Epithelial cell of esophagus (primary cell): Measurements from ENCODE around the gene NDE1.
"Not testable (repeated sequence)": the region's sequence is repeated elsewhere in the genome, so short reads cannot be mapped to it uniquely, and the experiment has no call there.

Experiments
- DNase-seq: peaks from one replicate; pipeline ENCODE4 v3.0.0; 2010; ENCODE audit warnings: low read depth
- H3K4me3 ChIP-seq: 2 replicates; pipeline ENCODE4 v1.5.1; 2011; ENCODE audit warnings: mild to moderate bottlenecking, low read length, control low read depth
- TF ChIP-seq, protein P1 (sequence below): IDR thresholded peaks from 2 replicates; pipeline ENCODE4 v1.5.1; 2011; ENCODE audit warnings: low read depth, mild to moderate bottlenecking, low read length, control low read depth, inconsistent platforms; ENCODE audit not compliant: insufficient read depth; ENCODE audit errors: missing control alignments

Gene NDE1

DNA sequence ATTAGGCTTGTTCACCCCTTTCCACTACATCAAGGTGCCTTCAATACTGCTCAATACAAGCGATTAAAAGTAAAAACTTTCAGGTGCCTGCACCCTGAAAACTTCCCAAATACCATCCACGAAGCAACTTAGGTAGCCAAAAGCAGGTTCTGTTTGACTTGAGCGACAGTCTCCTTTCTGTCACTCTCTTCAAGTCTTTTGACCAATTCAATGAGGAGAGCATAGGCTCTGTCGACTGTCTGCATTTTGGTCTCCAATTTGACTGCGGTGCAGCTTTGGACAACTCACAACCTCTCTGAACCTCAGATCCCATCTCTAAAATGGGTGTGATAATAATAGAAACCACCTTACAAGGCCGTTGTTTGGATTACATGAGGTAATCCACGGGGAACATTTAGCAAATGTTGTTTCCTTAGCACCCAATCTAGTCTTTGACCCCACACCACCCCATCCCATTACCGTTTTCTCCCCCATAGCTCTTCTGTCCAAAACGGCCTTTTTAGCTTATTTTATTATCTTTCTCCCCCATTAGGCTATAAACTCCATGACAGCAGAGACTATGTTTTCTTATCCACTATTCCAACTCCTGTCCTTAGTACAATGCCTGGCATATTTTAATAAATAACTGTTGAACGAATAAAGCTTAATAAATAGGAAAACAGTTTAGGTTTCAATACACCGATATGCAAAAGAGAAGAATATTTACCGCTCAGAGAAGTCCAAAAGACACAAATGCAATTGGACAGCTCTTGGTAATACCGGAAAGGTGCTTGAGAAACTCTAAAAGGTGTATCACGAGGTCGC lies 8.1 kb upstream of the NDE1 start:
- DNase-seq, result no peak
- H3K4me3 ChIP-seq, result peak overlapping the region; percentile 82
- TF ChIP-seq, protein P1, sequence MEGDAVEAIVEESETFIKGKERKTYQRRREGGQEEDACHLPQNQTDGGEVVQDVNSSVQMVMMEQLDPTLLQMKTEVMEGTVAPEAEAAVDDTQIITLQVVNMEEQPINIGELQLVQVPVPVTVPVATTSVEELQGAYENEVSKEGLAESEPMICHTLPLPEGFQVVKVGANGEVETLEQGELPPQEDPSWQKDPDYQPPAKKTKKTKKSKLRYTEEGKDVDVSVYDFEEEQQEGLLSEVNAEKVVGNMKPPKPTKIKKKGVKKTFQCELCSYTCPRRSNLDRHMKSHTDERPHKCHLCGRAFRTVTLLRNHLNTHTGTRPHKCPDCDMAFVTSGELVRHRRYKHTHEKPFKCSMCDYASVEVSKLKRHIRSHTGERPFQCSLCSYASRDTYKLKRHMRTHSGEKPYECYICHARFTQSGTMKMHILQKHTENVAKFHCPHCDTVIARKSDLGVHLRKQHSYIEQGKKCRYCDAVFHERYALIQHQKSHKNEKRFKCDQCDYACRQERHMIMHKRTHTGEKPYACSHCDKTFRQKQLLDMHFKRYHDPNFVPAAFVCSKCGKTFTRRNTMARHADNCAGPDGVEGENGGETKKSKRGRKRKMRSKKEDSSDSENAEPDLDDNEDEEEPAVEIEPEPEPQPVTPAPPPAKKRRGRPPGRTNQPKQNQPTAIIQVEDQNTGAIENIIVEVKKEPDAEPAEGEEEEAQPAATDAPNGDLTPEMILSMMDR, result no peak

DNA sequence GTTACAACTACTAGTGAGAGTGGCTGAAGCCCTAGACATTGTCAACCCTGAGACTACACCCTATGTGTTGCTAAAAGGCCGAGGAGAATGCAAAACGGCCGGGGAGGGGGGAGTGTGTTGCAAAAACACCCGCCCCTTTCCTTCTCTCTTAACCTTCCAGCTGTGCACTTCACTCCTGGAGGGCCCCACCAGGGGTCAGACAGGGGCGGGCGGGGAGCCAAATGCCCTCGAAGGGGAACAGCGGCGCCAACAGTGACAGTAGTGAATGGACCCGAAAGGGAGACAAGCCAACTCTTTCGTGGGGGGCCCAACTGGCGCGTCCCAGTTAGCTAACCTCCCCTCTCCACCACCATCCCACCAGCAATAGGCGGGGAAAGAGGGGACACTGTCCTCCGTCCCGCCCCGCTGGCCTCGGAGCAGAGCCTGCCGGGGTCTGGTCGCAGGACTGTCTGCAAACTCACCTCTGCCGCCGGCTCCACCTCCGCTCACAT lies 7.4 kb upstream of the NDE1 start:
- H3K4me3 ChIP-seq, result peak overlapping the region; percentile 82
- TF ChIP-seq, protein P1, result peak; percentile 11
- peak; percentile 77 for DNase-seq

DNA sequence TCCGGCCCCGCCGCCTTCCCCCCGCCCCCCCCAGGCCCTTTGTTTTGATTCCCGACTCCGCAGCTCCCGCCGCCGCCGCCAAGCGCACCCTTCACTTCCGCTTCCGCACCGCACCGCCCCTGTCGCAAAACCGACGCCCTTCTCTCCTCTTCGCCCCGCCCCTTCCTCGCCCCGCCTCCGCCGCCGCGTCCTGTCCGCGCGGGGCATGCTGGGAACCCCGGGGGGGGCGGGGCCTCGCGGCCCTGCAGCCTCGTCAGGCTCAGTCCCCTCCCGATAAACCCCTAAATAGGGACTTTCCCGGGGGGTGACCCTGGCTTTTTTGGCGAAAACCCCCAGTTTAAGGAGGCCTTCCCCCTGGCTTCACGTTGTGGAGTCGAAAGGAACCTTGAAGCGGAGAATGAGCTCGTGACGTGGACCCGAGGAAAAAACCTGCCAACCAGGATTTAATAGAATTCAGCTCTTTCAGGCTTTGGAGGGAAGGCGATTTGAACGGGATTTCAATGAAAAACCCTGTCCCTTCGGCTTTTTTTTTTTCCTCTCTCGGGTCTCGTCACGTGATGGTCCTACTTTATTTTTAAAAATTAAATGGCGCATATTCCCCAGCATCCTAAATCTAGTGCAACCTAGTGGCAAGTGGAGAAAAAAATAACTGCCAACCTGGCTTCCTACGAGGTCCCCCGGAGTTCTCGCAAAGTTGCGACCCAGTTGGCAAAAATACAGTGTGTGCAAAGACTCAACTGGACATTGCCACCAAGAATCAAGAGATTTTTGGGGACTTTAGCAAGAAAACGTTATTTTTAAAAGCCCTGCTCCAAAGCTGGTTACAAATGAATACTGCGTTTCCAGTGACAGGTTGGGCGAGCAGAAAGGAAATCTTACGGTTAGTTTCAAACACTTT lies 6.7 kb upstream of the NDE1 start, which contains the start of gene MARF1:
Gene MARF1, minus strand, starts transcription at position 107 of the 898 bp plus-strand sequence. CDS start 3,921 bp downstream, outside the sequence.
- DNase-seq, result peak; percentile 98
- TF ChIP-seq, protein P1, result peak; percentile 42
- H3K4me3 ChIP-seq, result peak within 1 kb of the TSS; percentile 87

DNA sequence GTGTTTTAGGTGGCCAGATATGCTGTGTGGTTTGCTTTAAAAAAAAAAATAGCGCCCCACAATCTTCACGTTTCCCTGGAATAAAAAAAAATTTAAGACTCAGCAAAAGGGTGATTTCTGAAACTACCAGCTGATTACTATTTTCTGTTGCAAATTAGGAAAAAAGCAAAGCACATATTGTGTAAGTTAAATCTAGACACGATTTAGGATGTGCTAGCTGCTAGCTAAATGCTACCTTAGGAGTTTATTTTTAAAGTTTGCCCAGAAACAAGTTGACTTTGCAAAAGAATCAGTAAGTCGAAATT lies 6.1 kb upstream of the NDE1 start:
- TF ChIP-seq, protein P1, result no peak
- no peak for DNase-seq

DNA sequence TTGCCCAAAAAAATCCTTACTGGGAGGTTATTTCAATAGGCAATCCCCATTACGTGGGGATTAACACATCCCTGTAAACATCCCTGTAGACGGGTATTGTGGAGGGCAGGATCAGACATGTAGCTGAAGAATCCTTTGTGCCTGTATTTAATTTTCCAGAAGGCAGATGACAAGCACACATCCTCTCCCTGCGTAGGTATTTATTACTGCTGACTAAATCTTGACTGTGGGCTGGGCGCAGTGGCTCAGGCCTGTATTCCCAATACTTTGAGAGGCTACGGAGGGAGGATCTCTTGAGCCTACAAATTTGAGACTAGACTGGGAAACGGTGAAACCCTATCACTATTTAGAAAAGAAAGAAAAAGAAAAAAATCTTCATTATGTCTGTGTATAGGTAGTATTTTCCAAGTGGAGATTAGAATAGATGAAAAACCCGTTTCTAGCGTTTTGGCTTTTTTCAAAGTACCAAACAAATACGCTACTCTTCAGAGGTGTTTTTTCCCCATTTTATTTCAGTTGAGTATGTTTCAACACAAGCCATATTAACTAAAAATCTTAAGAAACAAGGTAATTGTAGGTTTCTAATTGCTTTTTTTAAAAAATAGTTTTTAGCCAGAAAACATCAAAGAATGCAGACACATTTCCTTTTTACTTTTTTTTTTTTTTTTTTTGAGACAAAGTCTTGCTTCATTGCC lies 5.6 kb upstream of the NDE1 start:
- TF ChIP-seq, protein P1, result no peak
- peak; percentile 97 for DNase-seq
- H3K4me3 ChIP-seq, result peak overlapping the region; percentile 87

More for the DNA sequence above, 6.1 kb upstream of the NDE1 start:
- H3K4me3 ChIP-seq, result peak overlapping the region; percentile 87

DNA sequence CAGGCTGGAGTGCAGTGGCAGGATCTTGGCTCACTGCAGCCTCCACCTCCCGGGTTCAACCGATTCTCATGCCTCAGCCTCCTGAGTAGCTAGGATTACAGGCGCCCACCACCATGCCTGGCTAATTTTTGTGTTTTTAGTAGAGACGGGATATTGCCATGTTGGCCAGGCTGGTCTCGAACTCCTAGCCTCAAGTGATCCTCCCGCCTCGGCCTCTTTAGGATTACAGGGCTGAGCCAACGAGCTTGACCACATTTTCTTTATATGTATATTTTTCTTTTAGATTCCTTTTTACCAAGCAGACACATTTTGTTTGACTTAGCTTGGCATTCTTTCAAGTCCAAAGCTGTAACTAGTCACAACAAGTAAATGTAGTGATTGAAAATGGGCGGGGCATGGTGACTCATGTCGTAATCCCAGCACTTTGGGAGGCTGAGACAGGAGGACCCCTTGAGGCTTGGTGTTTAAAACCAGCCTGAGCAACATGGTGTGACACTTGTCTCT lies 5.0 kb upstream of the NDE1 start:
- TF ChIP-seq, protein P1, result peak; percentile 31
- peak; percentile 98 for DNase-seq
- not testable (repeated sequence) for H3K4me3 ChIP-seq

DNA sequence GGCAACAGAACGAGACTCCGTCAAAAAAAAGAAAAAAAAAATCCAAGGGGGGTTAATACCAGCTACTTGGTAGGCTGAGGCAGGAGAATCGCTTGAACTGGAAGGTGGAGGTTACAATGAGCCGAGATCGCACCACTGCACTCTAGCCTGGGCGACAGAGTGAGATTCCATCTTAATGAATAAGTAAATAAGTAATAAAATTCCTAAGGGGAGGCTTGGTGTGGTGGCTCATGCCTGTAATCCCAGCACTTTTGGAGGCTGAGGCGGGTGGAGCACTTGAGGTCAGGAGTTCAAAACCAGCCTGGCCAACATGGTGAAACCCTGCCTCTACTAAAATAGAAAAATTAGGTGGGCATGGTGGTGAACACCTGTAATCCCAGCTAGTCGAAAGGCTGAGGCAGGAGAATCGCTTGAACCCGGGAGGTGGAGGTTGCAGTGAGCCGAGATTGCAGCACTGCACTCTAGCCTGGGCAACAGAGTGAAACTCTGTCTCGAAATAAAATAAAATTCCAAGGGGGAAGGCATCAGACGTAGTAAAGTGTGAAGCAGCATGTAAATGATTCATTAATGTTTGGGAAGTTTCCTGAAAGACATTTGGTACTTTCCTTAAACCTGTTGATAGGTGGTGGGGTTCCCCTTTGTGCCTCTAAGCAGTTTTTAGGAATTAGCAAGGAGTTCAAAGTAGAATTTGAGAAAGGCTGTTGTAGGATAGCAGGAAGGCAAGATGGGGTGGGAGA lies 3.3 kb upstream of the NDE1 start:
- not testable (repeated sequence) for DNase-seq, H3K4me3 ChIP-seq
